Right lobe of liver (tissue), 4 donors: ENCODE measurements around the gene RPS2.

ENCODE experiments used
- CTCF ChIP-seq, 4 donors: fragments of 200-600 bp in 3 of 4; fragments of 450-650 bp in 1 of 4; IDR thresholded peaks; one replicate each; pipeline versions ENCODE4 v1.5.1 to v1.8.0; 2016 to 2022; ENCODE audit warnings: antibody characterized with exemption in 4 of 4, mild to moderate bottlenecking in 2 of 4
- POLR2A ChIP-seq: fragments of 450-650 bp; IDR thresholded peaks from one replicate; pipeline ENCODE4 v1.6.1; 2017; ENCODE audit warnings: antibody characterized with exemption, mild to moderate bottlenecking
- donor health status: DM: no; HTN: no; CAD: no.
- donor health status: DM: no; HTN: no; CAD: no.
- donor health status: DM: no; HTN: yes; CAD: no.

GRCh38 chr16:1981398-1981836, 16.8 kb upstream of the RPS2 start, which contains the start of gene NOXO1:
- no peak for TF ChIP-seq CTCF (IDR thresholded peaks at IDR 0.05)
- TF ChIP-seq POLR2A = no peak
